Measurements from ENCODE around the gene MRPL58. TPM values are rescaled to one million over a fixed set of nuclear protein-coding genes. Genes with fewer than 3 reads are reported as not detected.

Gene MRPL58
- total and polyA plus RNA-seq, 2 of the 8 experiments (the other 6 are each of a cell fraction or from before 2014, with no cell fraction given), result 43.6 to 49.1 TPM

DNA sequence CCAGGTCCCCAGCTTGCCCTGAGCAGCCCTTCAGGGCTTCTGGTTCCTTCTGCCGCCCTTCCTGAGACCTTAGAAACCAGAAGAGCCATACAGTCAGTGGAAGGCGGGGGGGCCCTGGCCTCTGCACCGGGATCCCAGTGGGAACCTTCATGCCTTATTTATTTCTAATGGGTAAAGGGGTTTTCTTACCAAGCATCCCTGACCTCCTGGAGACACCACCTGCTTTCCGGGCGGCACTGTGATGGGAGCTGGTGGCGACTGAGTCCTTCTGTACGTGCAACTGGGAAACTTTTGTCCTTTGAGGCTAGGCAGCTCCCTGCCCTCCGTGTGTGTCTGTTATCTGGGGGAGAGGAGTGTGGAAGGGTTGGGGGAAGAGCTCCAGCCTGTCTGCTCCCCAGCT lies 7.2 kb upstream of the MRPL58 start:
- H2BK15ac ChIP-seq (ENCODE audit: low read length), result no peak overlapping the region
- 97% methylated on average over 7 of the region's 8 CpGs; no CpG with 5 or more reads in 1 of the 2 experiments for WGBS, 2 experiments (ENCODE audit: extremely low coverage in 1 of 2, insufficient coverage in 1 of 2, insufficient read length in 1 of 2, insufficient replicate concordance in 2 of 2, low coverage in 1 of 2, low lambda C conversion rate in 2 of 2, missing lambda C conversion rate in 1 of 2)
- TF ChIP-seq CHD1 (IDR thresholded peaks at IDR 0.05; ENCODE audit: low read depth, low read length) (no peak), TCF12 (IDR thresholded peaks at IDR 0.05; ENCODE audit: low read depth, low read length) (no peak), GTF2F1 (IDR thresholded peaks at IDR 0.05; ENCODE audit: borderline replicate concordance, low read depth, low read length) (no peak), KDM1A (IDR thresholded peaks at IDR 0.05; ENCODE audit: borderline replicate concordance, low read length) (no peak), POLR2A (IDR thresholded peaks at IDR 0.05; ENCODE audit: control extremely low read depth in 1 of 2, low read depth in 2 of 2, low read length in 2 of 2) (no peak), NRF1 (IDR thresholded peaks at IDR 0.05; ENCODE audit: low read depth, low read length) (no peak), KDM4A (IDR thresholded peaks at IDR 0.05; ENCODE audit: low read depth, low read length, severe bottlenecking) (no peak), EP300 (IDR thresholded peaks at IDR 0.05; ENCODE audit: borderline replicate concordance in 1 of 2, low read depth in 2 of 2, low read length in 2 of 2) (no peak), BRCA1 (IDR thresholded peaks at IDR 0.05; ENCODE audit: low read depth, low read length) (no peak), EZH2 (IDR thresholded peaks at IDR 0.05; ENCODE audit: low read depth, low read length, severe bottlenecking) (no peak), CTCF (IDR thresholded peaks at IDR 0.05; ENCODE audit: control extremely low read depth in 1 of 3, insufficient read depth in 1 of 3, low read depth in 1 of 3, low read length in 3 of 3) (no peak)

More for the DNA sequence above, 7.2 kb upstream of the MRPL58 start:
- Histone ChIP-seq H3K4me1 (replicated peaks in 1 of 4; ENCODE audit: control insufficient read depth in 3 of 4, insufficient read depth in 4 of 4, low read length in 3 of 4) (no peaks in the 10 kb centered on the region), H3K79me2 (ENCODE audit: control insufficient read depth in 1 of 2, insufficient read depth in 2 of 2, low read length in 2 of 2) (no peaks in the 10 kb centered on the region), H3K14ac (ENCODE audit: insufficient read length) (no peak overlapping the region), H2BK12ac (ENCODE audit: low read depth, low read length) (no peak overlapping the region), H3K79me1 (ENCODE audit: low read depth, low read length) (no peaks in the 10 kb centered on the region), H3K4ac (replicated peaks; ENCODE audit: insufficient read length, low read depth, low read length) (no peak overlapping the region), H2BK20ac (ENCODE audit: low read length) (no peak overlapping the region), H3K4me3 (ENCODE audit: extremely low read depth in 1 of 4, insufficient read depth in 2 of 4, low read depth in 3 of 4, low read length in 4 of 4) (no peak overlapping the region), H2BK120ac (replicated peaks; ENCODE audit: low read depth, low read length) (no peak overlapping the region), H3K27me3 (replicated peaks in 1 of 4; ENCODE audit: control insufficient read depth in 3 of 4, extremely low read depth in 1 of 4, insufficient read depth in 3 of 4, low read length in 3 of 4) (no peaks in the 10 kb centered on the region), H4K5ac (ENCODE audit: insufficient read length, low read depth, low read length) (no peak overlapping the region), H3K23ac (ENCODE audit: insufficient read length) (no peak overlapping the region), H3K23me2 (ENCODE audit: low read depth, low read length) (no peaks in the 10 kb centered on the region), H2AK5ac (ENCODE audit: low read depth, low read length) (no peak overlapping the region), H2BK5ac (ENCODE audit: low read depth, low read length) (no peak overlapping the region), H3K9me3 (ENCODE audit: insufficient read depth in 2 of 2, low read depth in 1 of 2, low read length in 1 of 2) (no peaks in the 10 kb centered on the region), H4K91ac (replicated peaks; ENCODE audit: insufficient read length, low read length) (no peak overlapping the region), H3K9ac (replicated peaks in 1 of 4; ENCODE audit: extremely low read depth in 1 of 4, low read depth in 3 of 4, low read length in 3 of 4) (no peak overlapping the region), H3K4me2 (ENCODE audit: insufficient read depth in 1 of 2, low read depth in 2 of 2, low read length in 2 of 2) (no peak overlapping the region), H3K27ac (ENCODE audit: low read depth, low read length) (no peak overlapping the region), H4K20me1 (replicated peaks in 1 of 2; ENCODE audit: control insufficient read depth in 1 of 2, insufficient read depth in 2 of 2, low read length in 2 of 2) (peaks cover 0 to 4% of the 10 kb centered on the region in 2 experiments), H3K18ac (ENCODE audit: extremely low read depth, low read length) (no peak overlapping the region), H2AFZ (ENCODE audit: low read length) (no peak overlapping the region), H3K36me3 (ENCODE audit: control insufficient read depth in 2 of 4, insufficient read depth in 4 of 4, low read length in 3 of 4) (peaks cover 4 to 28% (median 19%) of the 10 kb centered on the region in 4 experiments; a peak in 5 of 8 replicates), H3K56ac (replicated peaks; ENCODE audit: insufficient read length, low read depth, low read length) (no peak overlapping the region), H4K8ac (ENCODE audit: extremely low read depth, insufficient read depth, low read length) (no peak overlapping the region)
- ChIA-PET CTCF (ENCODE audit: partially characterized antibody) (interaction anchor here (0.9 to 20.3 kb wide), 9 partner anchors 10 to 43 kb away, joined by 3 to 345 read pairs (median 6); partner anchors contain the start of gene CDR2L), POLR2A (ENCODE audit: partially characterized antibody) (interaction anchor here (1.1 to 3.2 kb wide), 2 partner anchors 8 to 10 kb away, joined by 3 to 27 read pairs; partner anchors contain the start of gene MRPL58)
- FAIRE-seq, result no peak
- DNase-seq (ENCODE audit: low read depth in 1 of 2, low spot score in 2 of 2), result no peak
